Ascending aorta (tissue), 2 donors: ENCODE data around the gene C1QTNF1. TPM values are rescaled to one million over a fixed set of nuclear protein-coding genes. Genes with fewer than 3 reads are reported as not detected.

ENCODE experiments used
- DNase-seq, 2 donors: peaks; one replicate each; pipeline ENCODE4 v3.0.0-alpha.2; 2019; ENCODE audit warnings: low spot score in 2 of 2
- H3K27ac ChIP-seq, 2 donors: fragments of 200-600 bp; sonication (generic); one replicate each; pipeline ENCODE4 v1.5.1; 2016 to 2017; ENCODE audit warnings: mild to moderate bottlenecking in 1 of 2
- H3K27me3 ChIP-seq: fragments of 200-600 bp; sonication (generic); one replicate; pipeline ENCODE4 v1.5.1; 2017
- H3K36me3 ChIP-seq, 2 donors: fragments of 200-600 bp; sonication (generic); one replicate each; pipeline ENCODE4 v1.5.1; 2016
- H3K4me1 ChIP-seq, 2 donors: fragments of 200-600 bp; sonication (generic); one replicate each; pipeline ENCODE4 v1.5.1; 2016 to 2017; ENCODE audit warnings: mild to moderate bottlenecking in 1 of 2
- H3K4me3 ChIP-seq, 2 donors: fragments of 200-600 bp; sonication (generic); one replicate each; pipeline ENCODE4 v1.5.1; 2016 to 2017; ENCODE audit warnings: mild to moderate bottlenecking in 1 of 2
- H3K9me3 ChIP-seq, 2 donors: fragments of 200-600 bp; sonication (generic); one replicate each; pipeline ENCODE4 v1.5.1; 2016
- CTCF ChIP-seq, 3 experiments: fragments of 200-600 bp in 2 of 3; fragments of 450-650 bp in 1 of 3; sonication (generic) in 2 of 3; IDR thresholded peaks; one replicate each; pipeline ENCODE4 v1.5.1; 2016 to 2019; ENCODE audit warnings: antibody characterized with exemption in 3 of 3, mild to moderate bottlenecking in 1 of 3, moderate library complexity in 1 of 3
- intact Hi-C: fragments of 100-400 bp; cut with DNase I; formaldehyde crosslinking; loops from one replicate; pipeline ENCODE4 v1.15.1; 2023
- total RNA-seq: library from RNA; depleted of rRNA; stranded (reverse); fragments of >200 nt; gene quantifications from one replicate; pipeline ENCODE4 v1.1.0, GENCODE V29; 2016

The C1QTNF1 gene
- total RNA-seq, 1 donor from 2014 or later: 435 TPM

- Histone ChIP-seq H3K4me3 (peak overlapping the region in 1 of 2 donors; percentile 47), H3K27me3 (no peaks in the 10 kb centered on the region), H3K9me3 (no peaks in the 10 kb centered on the region), H3K4me1 (peaks cover 4 to 31% of the 10 kb centered on the region in 2 donors), H3K27ac (peak overlapping the region in 1 of 2 donors; percentile 86), H3K36me3 (no peaks in the 10 kb centered on the region)
- no peak for DNase-seq
- no peak for TF ChIP-seq CTCF (IDR thresholded peaks at IDR 0.05)
- intact Hi-C loops: no loop called here
These were observed 45.7 kb upstream of the C1QTNF1 start for GRCh38 chr17:78977997-78978973.

GRCh38 chr17:78979780-78980623 is 44.0 kb upstream of the C1QTNF1 start, which contains the start of gene LGALS3BP:
Gene LGALS3BP (minus strand): TSS chr17:78979923. CDS start chr17:78977191, 2,732 bp downstream.
- peaks cover 4 to 31% of the 10 kb centered on the region in 2 donors for H3K4me1 ChIP-seq
- no peaks in the 10 kb centered on the region for H3K9me3 ChIP-seq
- TF ChIP-seq CTCF (IDR thresholded peaks at IDR 0.05): no peak
- intact Hi-C loops: no loop called here
- DNase-seq: peak in 1 of 2 donors; percentile 81
- H3K36me3 ChIP-seq: no peaks in the 10 kb centered on the region
- H3K4me3 ChIP-seq: peak within 1 kb of the TSS; percentile 47 to 53
- H3K27ac ChIP-seq: peak within 1 kb of the TSS; percentile 63 to 67
- H3K27me3 ChIP-seq: no peaks in the 10 kb centered on the region

- no peaks in the 10 kb centered on the region for H3K9me3 ChIP-seq
- intact Hi-C loops: no loop called here
- no peak overlapping the region for H3K4me3 ChIP-seq
- DNase-seq: no peak
- H3K27ac ChIP-seq: peak overlapping the region; percentile 19 to 63
- no peak for TF ChIP-seq CTCF (IDR thresholded peaks at IDR 0.05)
- H3K4me1 ChIP-seq: peaks cover 4 to 31% of the 10 kb centered on the region in 2 donors
- H3K27me3 ChIP-seq: no peaks in the 10 kb centered on the region
- no peaks in the 10 kb centered on the region for H3K36me3 ChIP-seq
These were observed 43.4 kb upstream of the C1QTNF1 start for GRCh38 chr17:78980624-78980972.

- Histone ChIP-seq H3K9me3 (no peaks in the 10 kb centered on the region), H3K27ac (peak overlapping the region; percentile 19 to 63), H3K4me3 (no peak overlapping the region), H3K36me3 (no peaks in the 10 kb centered on the region), H3K4me1 (peaks cover 0 to 28% of the 10 kb centered on the region in 2 donors), H3K27me3 (no peaks in the 10 kb centered on the region)
- intact Hi-C loops: no loop called here
- no peak for DNase-seq
- no peak for TF ChIP-seq CTCF (IDR thresholded peaks at IDR 0.05)
These were observed 42.7 kb upstream of the C1QTNF1 start for GRCh38 chr17:78981010-78981888.

GRCh38 chr17:78985395-78985794 is 38.6 kb upstream of the C1QTNF1 start:
- H3K36me3 ChIP-seq: peaks cover 3 to 5% of the 10 kb centered on the region in 2 donors
- no peak overlapping the region for H3K4me3 ChIP-seq
- H3K27ac ChIP-seq: no peak overlapping the region
- intact Hi-C loops: no loop called here
- peaks cover 2 to 6% of the 10 kb centered on the region in 2 donors for H3K4me1 ChIP-seq
- no peaks in the 10 kb centered on the region for H3K9me3 ChIP-seq
- TF ChIP-seq CTCF (IDR thresholded peaks at IDR 0.05): no peak
- DNase-seq: no peak
- no peaks in the 10 kb centered on the region for H3K27me3 ChIP-seq
